Parathyroid adenoma (tissue), 2 donors: ENCODE measurements around the gene SPEM2.

Experiments
- H2AFZ ChIP-seq: fragments of 300-600 bp; sonication (generic); one replicate; pipeline ENCODE4 v1.7.0; 2017; ENCODE audit warnings: antibody characterized with exemption, mild to moderate bottlenecking
- H3K27ac ChIP-seq: fragments of 300-600 bp; sonication (generic); one replicate; pipeline ENCODE4 v1.7.0; 2017
- H3K27me3 ChIP-seq: fragments of 300-600 bp; sonication (generic); one replicate; pipeline ENCODE4 v1.7.0; 2017; ENCODE audit warnings: low read length; ENCODE audit not compliant: control insufficient read depth, insufficient read depth
- H3K36me3 ChIP-seq: fragments of 300-600 bp; sonication (generic); one replicate; pipeline ENCODE4 v1.7.0; 2017; ENCODE audit warnings: low read length; ENCODE audit not compliant: control insufficient read depth, insufficient read depth
- H3K4me1 ChIP-seq: fragments of 300-600 bp; sonication (generic); one replicate; pipeline ENCODE4 v1.7.0; 2017; ENCODE audit warnings: control low read depth
- H3K4me2 ChIP-seq: fragments of 300-600 bp; sonication (generic); one replicate; pipeline ENCODE4 v1.7.0; 2017; ENCODE audit warnings: low read length
- H3K4me3 ChIP-seq: fragments of 300-600 bp; sonication (generic); one replicate; pipeline ENCODE4 v1.7.0; 2017; ENCODE audit warnings: low read depth, low read length
- H3K79me2 ChIP-seq: fragments of 300-600 bp; sonication (generic); one replicate; pipeline ENCODE4 v1.7.0; 2017; ENCODE audit warnings: control low read depth
- H3K9ac ChIP-seq: fragments of 300-600 bp; sonication (generic); one replicate; pipeline ENCODE4 v1.7.0; 2017; ENCODE audit warnings: mild to moderate bottlenecking
- H3K9me3 ChIP-seq: fragments of 300-600 bp; sonication (generic); one replicate; pipeline ENCODE4 v1.7.0; 2017; ENCODE audit warnings: low read length; ENCODE audit not compliant: control insufficient read depth
- TF ChIP-seq, protein P1 (sequence below): fragments of 300-600 bp; sonication (generic); IDR thresholded peaks from one replicate; pipeline ENCODE4 v1.7.0; 2017; ENCODE audit warnings: antibody characterized with exemption, mild to moderate bottlenecking
- donor health status: primary hyperparathyroidism.

The SPEM2 gene

GRCh38 chr17:7418472-7419152 is 6.8 kb upstream of the SPEM2 start:
- no peaks in the 10 kb centered on the region for H3K27me3 ChIP-seq
- no peak overlapping the region for H3K4me2 ChIP-seq
- H3K4me1 ChIP-seq = no peaks in the 10 kb centered on the region
- H3K36me3 ChIP-seq = no peaks in the 10 kb centered on the region
- TF ChIP-seq, protein P1, sequence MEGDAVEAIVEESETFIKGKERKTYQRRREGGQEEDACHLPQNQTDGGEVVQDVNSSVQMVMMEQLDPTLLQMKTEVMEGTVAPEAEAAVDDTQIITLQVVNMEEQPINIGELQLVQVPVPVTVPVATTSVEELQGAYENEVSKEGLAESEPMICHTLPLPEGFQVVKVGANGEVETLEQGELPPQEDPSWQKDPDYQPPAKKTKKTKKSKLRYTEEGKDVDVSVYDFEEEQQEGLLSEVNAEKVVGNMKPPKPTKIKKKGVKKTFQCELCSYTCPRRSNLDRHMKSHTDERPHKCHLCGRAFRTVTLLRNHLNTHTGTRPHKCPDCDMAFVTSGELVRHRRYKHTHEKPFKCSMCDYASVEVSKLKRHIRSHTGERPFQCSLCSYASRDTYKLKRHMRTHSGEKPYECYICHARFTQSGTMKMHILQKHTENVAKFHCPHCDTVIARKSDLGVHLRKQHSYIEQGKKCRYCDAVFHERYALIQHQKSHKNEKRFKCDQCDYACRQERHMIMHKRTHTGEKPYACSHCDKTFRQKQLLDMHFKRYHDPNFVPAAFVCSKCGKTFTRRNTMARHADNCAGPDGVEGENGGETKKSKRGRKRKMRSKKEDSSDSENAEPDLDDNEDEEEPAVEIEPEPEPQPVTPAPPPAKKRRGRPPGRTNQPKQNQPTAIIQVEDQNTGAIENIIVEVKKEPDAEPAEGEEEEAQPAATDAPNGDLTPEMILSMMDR = no peak
- no peak overlapping the region for H2AFZ ChIP-seq
- H3K27ac ChIP-seq = no peak overlapping the region
- H3K4me3 ChIP-seq = no peak overlapping the region
- no peaks in the 10 kb centered on the region for H3K79me2 ChIP-seq
- no peaks in the 10 kb centered on the region for H3K9me3 ChIP-seq
- no peak overlapping the region for H3K9ac ChIP-seq

GRCh38 chr17:7419819-7420610 is 5.4 kb upstream of the SPEM2 start, which contains the start of gene SPEM1:
SPEM1 (plus strand) TSS chr17:7420324; CDS start chr17:7420385, 61 bp downstream.
- TF ChIP-seq, protein P1 = no peak
- H3K4me2 ChIP-seq = no peak within 1 kb of the TSS
- no peak within 1 kb of the TSS for H3K4me3 ChIP-seq
- H3K9ac ChIP-seq = no peak within 1 kb of the TSS
- no peaks in the 10 kb centered on the region for H3K79me2 ChIP-seq
- H3K9me3 ChIP-seq = no peaks in the 10 kb centered on the region
- H2AFZ ChIP-seq = no peak within 1 kb of the TSS
- no peaks in the 10 kb centered on the region for H3K4me1 ChIP-seq
- H3K27ac ChIP-seq = no peak within 1 kb of the TSS
- H3K36me3 ChIP-seq = no peaks in the 10 kb centered on the region
- H3K27me3 ChIP-seq = no peaks in the 10 kb centered on the region

GRCh38 chr17:7421186-7421585 is 4.2 kb upstream of the SPEM2 start:
- TF ChIP-seq, protein P1 = no peak
- H3K9me3 ChIP-seq = no peaks in the 10 kb centered on the region
- H3K27ac ChIP-seq = no peak overlapping the region
- H3K36me3 ChIP-seq = no peaks in the 10 kb centered on the region
- H3K79me2 ChIP-seq = no peaks in the 10 kb centered on the region
- H3K4me3 ChIP-seq = no peak overlapping the region
- H3K9ac ChIP-seq = no peak overlapping the region
- H3K27me3 ChIP-seq = no peaks in the 10 kb centered on the region
- no peaks in the 10 kb centered on the region for H3K4me1 ChIP-seq
- no peak overlapping the region for H3K4me2 ChIP-seq
- H2AFZ ChIP-seq = no peak overlapping the region

- TF ChIP-seq, protein P1 = no peak
- Histone ChIP-seq H2AFZ (no peak overlapping the region), H3K27me3 (no peaks in the 10 kb centered on the region), H3K79me2 (no peaks in the 10 kb centered on the region), H3K4me2 (no peak overlapping the region), H3K9me3 (no peaks in the 10 kb centered on the region), H3K9ac (no peak overlapping the region), H3K27ac (no peak overlapping the region), H3K4me3 (no peak overlapping the region), H3K4me1 (no peaks in the 10 kb centered on the region), H3K36me3 (no peaks in the 10 kb centered on the region)
These were observed 1.7 kb upstream of the SPEM2 start for GRCh38 chr17:7423679-7424078.
